HCT116 (cell line): ENCODE measurements around the gene OPALIN.

ENCODE experiments used
- CBX3 ChIP-seq: IDR thresholded peaks from 2 replicates; pipeline ENCODE4 v1.6.1; 2012; ENCODE audit warnings: low read depth
- CEBPB ChIP-seq: IDR thresholded peaks from 2 replicates; pipeline ENCODE4 v1.6.1; 2012; ENCODE audit warnings: low read depth
- ELF1 ChIP-seq: IDR thresholded peaks from 2 replicates; pipeline ENCODE4 v1.6.1; 2012; ENCODE audit warnings: low read depth, borderline replicate concordance
- EZH2 ChIP-seq: fragments of 200-600 bp; sonication (generic); IDR thresholded peaks from 2 replicates; pipeline ENCODE4 v1.6.1; 2017; ENCODE audit warnings: antibody characterized with exemption, mixed run types
- POLR2A ChIP-seq: IDR thresholded peaks from 2 replicates; pipeline ENCODE4 v1.7.0; 2011; ENCODE audit warnings: borderline replicate concordance; ENCODE audit not compliant: insufficient read depth, insufficient read length; ENCODE audit errors: extremely low read depth
- POLR2AphosphoS5 ChIP-seq: IDR thresholded peaks from 2 replicates; pipeline ENCODE4 v1.6.1; 2011; ENCODE audit warnings: mild to moderate bottlenecking, low read depth, low read length, moderate library complexity
- SIN3A ChIP-seq: IDR thresholded peaks from 2 replicates; pipeline ENCODE4 v1.6.1; 2012; ENCODE audit warnings: low read depth
- SP1 ChIP-seq: IDR thresholded peaks from 2 replicates; pipeline ENCODE4 v1.6.1; 2012; ENCODE audit warnings: low read depth
- TCF7L2 ChIP-seq: IDR thresholded peaks from 2 replicates; pipeline ENCODE4 v1.7.0; 2011; ENCODE audit warnings: borderline replicate concordance, inconsistent platforms; ENCODE audit not compliant: insufficient read depth, insufficient read length; ENCODE audit errors: extremely low read depth
- YY1 ChIP-seq: IDR thresholded peaks from 2 replicates; pipeline ENCODE4 v1.6.1; 2011; ENCODE audit warnings: low read length, low read depth, moderate library complexity, mild to moderate bottlenecking; ENCODE audit not compliant: insufficient replicate concordance; ENCODE audit errors: extremely low read depth
- ZFX ChIP-seq: fragments of 450-650 bp; IDR thresholded peaks from 2 replicates; pipeline ENCODE4 v1.6.1; 2017
- TF ChIP-seq, protein P1 (sequence below), 3 experiments: fragments of 200-600 bp in 1 of 3; sonication (generic) in 1 of 3; IDR thresholded peaks in 2 of 3; conservative IDR thresholded peaks in 1 of 3; 2 replicates each; pipeline ENCODE4 v1.5.1; 2012 to 2017; ENCODE audit warnings: low read depth in 2 of 3, low read length in 2 of 3, antibody characterized with exemption in 1 of 3, borderline replicate concordance in 1 of 3, control low read depth in 1 of 3, mild to moderate bottlenecking in 1 of 3, mixed read lengths in 1 of 3, mixed run types in 1 of 3, moderate library complexity in 1 of 3; ENCODE audit not compliant: insufficient read depth in 1 of 3
- TF ChIP-seq, protein P2 (sequence below): IDR thresholded peaks from 2 replicates; pipeline ENCODE4 v1.6.1; 2012; ENCODE audit warnings: low read depth
- TF ChIP-seq, protein P3 (sequence below): IDR thresholded peaks from 2 replicates; pipeline ENCODE4 v1.6.1; 2011; ENCODE audit warnings: mild to moderate bottlenecking, low read length, moderate library complexity; ENCODE audit not compliant: insufficient replicate concordance; ENCODE audit errors: extremely low read depth

DNA sequence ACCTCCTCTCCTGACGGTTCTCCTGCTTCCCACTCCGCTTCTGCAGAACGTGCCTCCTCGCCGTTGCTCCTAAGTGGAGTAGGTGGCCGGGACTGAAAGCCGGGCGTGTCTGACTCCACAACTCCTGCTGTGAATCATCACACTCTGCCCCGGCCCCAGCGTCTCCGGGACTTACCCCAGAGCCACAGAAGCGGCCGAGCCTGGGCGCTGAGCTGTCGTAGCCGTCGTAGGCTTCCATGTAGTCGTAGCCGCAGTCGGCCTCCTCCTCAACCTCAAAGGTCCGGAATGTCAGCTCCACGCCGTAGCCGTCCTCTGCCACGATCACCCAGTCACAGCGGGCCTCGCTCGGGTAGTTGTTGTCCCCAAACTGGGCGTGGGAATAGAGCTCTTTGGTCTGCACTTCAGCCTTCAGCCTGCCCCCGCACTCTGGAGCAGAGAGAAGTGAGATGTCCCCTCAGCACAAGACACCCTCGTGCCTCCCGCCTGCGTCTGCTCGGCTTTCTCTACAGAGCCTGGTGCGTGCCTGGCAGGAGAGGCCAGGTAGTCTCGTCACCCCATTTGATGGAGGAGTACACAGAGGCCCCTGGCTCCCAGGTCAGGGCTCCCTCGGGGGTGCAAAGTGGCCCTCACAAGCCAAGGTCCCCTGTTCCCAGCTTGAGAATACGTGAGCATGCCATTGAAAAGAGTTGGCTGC lies 11.2 kb upstream of the OPALIN start:
- no peak for TF ChIP-seq CEBPB
- TF ChIP-seq SP1 = no peak
- TF ChIP-seq, protein P1, sequence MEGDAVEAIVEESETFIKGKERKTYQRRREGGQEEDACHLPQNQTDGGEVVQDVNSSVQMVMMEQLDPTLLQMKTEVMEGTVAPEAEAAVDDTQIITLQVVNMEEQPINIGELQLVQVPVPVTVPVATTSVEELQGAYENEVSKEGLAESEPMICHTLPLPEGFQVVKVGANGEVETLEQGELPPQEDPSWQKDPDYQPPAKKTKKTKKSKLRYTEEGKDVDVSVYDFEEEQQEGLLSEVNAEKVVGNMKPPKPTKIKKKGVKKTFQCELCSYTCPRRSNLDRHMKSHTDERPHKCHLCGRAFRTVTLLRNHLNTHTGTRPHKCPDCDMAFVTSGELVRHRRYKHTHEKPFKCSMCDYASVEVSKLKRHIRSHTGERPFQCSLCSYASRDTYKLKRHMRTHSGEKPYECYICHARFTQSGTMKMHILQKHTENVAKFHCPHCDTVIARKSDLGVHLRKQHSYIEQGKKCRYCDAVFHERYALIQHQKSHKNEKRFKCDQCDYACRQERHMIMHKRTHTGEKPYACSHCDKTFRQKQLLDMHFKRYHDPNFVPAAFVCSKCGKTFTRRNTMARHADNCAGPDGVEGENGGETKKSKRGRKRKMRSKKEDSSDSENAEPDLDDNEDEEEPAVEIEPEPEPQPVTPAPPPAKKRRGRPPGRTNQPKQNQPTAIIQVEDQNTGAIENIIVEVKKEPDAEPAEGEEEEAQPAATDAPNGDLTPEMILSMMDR (IDR thresholded peaks at IDR 0.05 in 2 of 3, conservative IDR thresholded peaks at IDR 0.05 in 1 of 3; ENCODE audit: borderline replicate concordance in 1 of 3, insufficient read depth in 1 of 3, low read depth in 2 of 3, low read length in 2 of 3) = no peak
- TF ChIP-seq TCF7L2 = no peak
- TF ChIP-seq, protein P2, sequence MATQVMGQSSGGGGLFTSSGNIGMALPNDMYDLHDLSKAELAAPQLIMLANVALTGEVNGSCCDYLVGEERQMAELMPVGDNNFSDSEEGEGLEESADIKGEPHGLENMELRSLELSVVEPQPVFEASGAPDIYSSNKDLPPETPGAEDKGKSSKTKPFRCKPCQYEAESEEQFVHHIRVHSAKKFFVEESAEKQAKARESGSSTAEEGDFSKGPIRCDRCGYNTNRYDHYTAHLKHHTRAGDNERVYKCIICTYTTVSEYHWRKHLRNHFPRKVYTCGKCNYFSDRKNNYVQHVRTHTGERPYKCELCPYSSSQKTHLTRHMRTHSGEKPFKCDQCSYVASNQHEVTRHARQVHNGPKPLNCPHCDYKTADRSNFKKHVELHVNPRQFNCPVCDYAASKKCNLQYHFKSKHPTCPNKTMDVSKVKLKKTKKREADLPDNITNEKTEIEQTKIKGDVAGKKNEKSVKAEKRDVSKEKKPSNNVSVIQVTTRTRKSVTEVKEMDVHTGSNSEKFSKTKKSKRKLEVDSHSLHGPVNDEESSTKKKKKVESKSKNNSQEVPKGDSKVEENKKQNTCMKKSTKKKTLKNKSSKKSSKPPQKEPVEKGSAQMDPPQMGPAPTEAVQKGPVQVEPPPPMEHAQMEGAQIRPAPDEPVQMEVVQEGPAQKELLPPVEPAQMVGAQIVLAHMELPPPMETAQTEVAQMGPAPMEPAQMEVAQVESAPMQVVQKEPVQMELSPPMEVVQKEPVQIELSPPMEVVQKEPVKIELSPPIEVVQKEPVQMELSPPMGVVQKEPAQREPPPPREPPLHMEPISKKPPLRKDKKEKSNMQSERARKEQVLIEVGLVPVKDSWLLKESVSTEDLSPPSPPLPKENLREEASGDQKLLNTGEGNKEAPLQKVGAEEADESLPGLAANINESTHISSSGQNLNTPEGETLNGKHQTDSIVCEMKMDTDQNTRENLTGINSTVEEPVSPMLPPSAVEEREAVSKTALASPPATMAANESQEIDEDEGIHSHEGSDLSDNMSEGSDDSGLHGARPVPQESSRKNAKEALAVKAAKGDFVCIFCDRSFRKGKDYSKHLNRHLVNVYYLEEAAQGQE = no peak
- no peak for TF ChIP-seq POLR2A
- TF ChIP-seq YY1 = no peak
- TF ChIP-seq SIN3A = no peak
- TF ChIP-seq CBX3 = no peak
- no peak for TF ChIP-seq EZH2
- TF ChIP-seq POLR2AphosphoS5 = no peak
- TF ChIP-seq, protein P3, sequence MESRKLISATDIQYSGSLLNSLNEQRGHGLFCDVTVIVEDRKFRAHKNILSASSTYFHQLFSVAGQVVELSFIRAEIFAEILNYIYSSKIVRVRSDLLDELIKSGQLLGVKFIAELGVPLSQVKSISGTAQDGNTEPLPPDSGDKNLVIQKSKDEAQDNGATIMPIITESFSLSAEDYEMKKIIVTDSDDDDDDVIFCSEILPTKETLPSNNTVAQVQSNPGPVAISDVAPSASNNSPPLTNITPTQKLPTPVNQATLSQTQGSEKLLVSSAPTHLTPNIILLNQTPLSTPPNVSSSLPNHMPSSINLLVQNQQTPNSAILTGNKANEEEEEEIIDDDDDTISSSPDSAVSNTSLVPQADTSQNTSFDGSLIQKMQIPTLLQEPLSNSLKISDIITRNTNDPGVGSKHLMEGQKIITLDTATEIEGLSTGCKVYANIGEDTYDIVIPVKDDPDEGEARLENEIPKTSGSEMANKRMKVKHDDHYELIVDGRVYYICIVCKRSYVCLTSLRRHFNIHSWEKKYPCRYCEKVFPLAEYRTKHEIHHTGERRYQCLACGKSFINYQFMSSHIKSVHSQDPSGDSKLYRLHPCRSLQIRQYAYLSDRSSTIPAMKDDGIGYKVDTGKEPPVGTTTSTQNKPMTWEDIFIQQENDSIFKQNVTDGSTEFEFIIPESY = no peak
- TF ChIP-seq ZFX = no peak
- no peak for TF ChIP-seq ELF1
